Stimulated activated memory B cell treated with anti-CD40 and anti-IgM and Interleukin-4, amounts not matched to agents 10 μg/mL and 1 μg/mL and 100 μg/mL, for 72 hours (primary cell): ENCODE results near the gene FGFR4.
A peak's percentile ranks its signal among the peaks of the same experiment; 100 is the strongest.

Experiments used
- ATAC-seq: fragments of 150-1000 bp; cut with Tn5 transposase; 2 replicates; pipeline ENCODE4 v1.10.0; 2021
- H3K27ac Mint-ChIP-seq: one replicate; pipeline ENCODE4 v1.8.0; 2022; ENCODE audit warnings: mild to moderate bottlenecking, mixed read lengths
- H3K27me3 Mint-ChIP-seq: one replicate; pipeline ENCODE4 v1.8.0; 2022; ENCODE audit warnings: mixed read lengths
- H3K36me3 Mint-ChIP-seq: one replicate; pipeline ENCODE4 v1.8.0; 2022; ENCODE audit warnings: mixed read lengths
- H3K4me1 Mint-ChIP-seq: one replicate; pipeline ENCODE4 v1.8.0; 2022; ENCODE audit warnings: mixed read lengths
- H3K4me3 Mint-ChIP-seq: one replicate; pipeline ENCODE4 v1.8.0; 2022; ENCODE audit warnings: mild to moderate bottlenecking, moderate library complexity, mixed read lengths
- H3K9me3 Mint-ChIP-seq: one replicate; pipeline ENCODE4 v1.8.0; 2022; ENCODE audit warnings: mixed read lengths

Gene FGFR4

DNA sequence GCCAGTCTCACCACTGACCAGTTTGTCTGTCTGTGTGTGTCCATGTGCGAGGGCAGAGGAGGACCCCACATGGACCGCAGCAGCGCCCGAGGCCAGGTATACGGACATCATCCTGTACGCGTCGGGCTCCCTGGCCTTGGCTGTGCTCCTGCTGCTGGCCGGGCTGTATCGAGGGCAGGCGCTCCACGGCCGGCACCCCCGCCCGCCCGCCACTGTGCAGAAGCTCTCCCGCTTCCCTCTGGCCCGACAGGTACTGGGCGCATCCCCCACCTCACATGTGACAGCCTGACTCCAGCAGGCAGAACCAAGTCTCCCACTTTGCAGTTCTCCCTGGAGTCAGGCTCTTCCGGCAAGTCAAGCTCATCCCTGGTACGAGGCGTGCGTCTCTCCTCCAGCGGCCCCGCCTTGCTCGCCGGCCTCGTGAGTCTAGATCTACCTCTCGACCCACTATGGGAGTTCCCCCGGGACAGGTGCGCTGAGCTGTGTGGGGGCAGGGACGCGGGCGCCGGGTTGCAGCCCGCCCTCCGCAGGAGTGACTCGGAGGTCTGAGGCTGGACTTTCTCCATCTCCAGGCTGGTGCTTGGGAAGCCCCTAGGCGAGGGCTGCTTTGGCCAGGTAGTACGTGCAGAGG lies 6.5 kb downstream of the FGFR4 start:
- Mint-ChIP-seq H3K36me3 (no peaks in the 10 kb centered on the region), H3K9me3 (no peaks in the 10 kb centered on the region), H3K4me3 (no peak overlapping the region), H3K4me1 (no peaks in the 10 kb centered on the region), H3K27me3 (no peaks in the 10 kb centered on the region), H3K27ac (no peak overlapping the region)
- no peak for ATAC-seq

DNA sequence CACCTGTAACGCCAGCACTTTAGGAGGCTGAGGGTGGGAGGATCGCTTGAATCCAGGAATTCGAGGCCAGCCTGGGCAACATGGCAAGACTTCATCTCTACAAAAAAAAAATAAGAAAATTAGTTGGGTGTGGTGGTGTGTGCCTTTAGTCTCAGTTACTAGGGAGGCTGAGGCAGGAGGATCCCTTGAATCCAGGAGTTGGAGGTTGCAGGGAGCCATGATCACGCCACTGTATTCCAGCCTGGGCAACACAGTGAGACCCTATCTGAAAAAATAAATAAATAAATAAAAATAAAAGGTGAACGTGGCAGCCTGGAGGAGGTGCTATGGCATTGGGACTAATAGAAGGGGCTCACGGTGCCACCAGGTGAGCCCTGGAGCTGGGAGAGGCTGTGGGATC lies 7.1 kb downstream of the FGFR4 start:
- no peak overlapping the region for H3K27ac Mint-ChIP-seq
- H3K9me3 Mint-ChIP-seq = no peaks in the 10 kb centered on the region
- no peak for ATAC-seq
- no peak overlapping the region for H3K4me3 Mint-ChIP-seq
- no peaks in the 10 kb centered on the region for H3K27me3 Mint-ChIP-seq
- H3K36me3 Mint-ChIP-seq = no peaks in the 10 kb centered on the region
- H3K4me1 Mint-ChIP-seq = no peaks in the 10 kb centered on the region

- no peaks in the 10 kb centered on the region for H3K36me3 Mint-ChIP-seq
- no peak overlapping the region for H3K27ac Mint-ChIP-seq
- no peak for ATAC-seq
Observed at GRCh38 chr5:177094224-177095087, 7.7 kb downstream of the FGFR4 start.

GRCh38 chr5:177095088-177095669 lies 8.5 kb downstream of the FGFR4 start:
- Mint-ChIP-seq H3K9me3 (no peaks in the 10 kb centered on the region), H3K27ac (no peak overlapping the region), H3K36me3 (no peaks in the 10 kb centered on the region), H3K27me3 (peaks cover 9% of the 10 kb centered on the region), H3K4me1 (peaks cover 8% of the 10 kb centered on the region), H3K4me3 (no peak overlapping the region)
- ATAC-seq = no peak

More at GRCh38 chr5:177094224-177095087, 7.7 kb downstream of the FGFR4 start:
- H3K9me3 Mint-ChIP-seq = no peaks in the 10 kb centered on the region
- H3K27me3 Mint-ChIP-seq = peaks cover 2% of the 10 kb centered on the region
- H3K4me1 Mint-ChIP-seq = peaks cover under 1% of the 10 kb centered on the region
- H3K4me3 Mint-ChIP-seq = no peak overlapping the region

DNA sequence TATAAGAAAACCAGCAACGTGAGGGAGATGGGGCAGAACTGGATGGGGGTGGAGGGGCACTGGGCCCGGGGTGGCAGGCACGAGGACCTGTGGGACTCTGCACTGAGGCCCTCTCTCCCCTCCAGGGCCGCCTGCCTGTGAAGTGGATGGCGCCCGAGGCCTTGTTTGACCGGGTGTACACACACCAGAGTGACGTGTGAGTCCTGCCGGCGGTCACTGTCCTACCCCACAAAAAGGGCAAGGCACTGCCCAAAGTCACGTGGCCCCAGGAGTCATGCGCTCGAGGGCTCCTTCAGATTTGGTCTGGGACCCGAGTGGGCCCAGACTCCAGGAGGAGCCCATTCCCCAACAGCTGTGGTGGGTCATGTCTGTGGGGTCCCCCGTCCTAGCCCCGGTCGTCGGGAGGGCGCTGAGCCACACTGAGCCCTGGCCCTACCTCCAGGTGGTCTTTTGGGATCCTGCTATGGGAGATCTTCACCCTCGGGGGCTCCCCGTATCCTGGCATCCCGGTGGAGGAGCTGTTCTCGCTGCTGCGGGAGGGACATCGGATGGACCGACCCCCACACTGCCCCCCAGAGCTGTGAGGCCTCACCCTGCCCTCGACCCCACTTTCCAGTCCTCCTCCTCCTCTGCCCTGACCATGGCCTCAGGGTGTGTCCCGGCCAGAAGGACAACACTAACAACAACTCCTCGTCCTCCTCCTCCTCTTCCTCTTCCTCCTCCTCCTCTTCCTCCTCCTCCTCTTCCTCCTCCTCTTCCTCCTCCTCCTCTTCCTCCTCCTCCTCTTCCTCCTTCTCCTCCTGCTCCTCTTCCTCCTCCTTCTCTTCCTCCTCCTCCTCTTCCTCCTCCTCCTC lies 9.7 kb downstream of the FGFR4 start:
- Mint-ChIP-seq H3K4me3 (no peak overlapping the region), H3K27me3 (peaks cover 21% of the 10 kb centered on the region), H3K36me3 (no peaks in the 10 kb centered on the region), H3K27ac (no peak overlapping the region), H3K4me1 (peaks cover 9% of the 10 kb centered on the region), H3K9me3 (no peaks in the 10 kb centered on the region)
- peak; percentile 22 for ATAC-seq

DNA sequence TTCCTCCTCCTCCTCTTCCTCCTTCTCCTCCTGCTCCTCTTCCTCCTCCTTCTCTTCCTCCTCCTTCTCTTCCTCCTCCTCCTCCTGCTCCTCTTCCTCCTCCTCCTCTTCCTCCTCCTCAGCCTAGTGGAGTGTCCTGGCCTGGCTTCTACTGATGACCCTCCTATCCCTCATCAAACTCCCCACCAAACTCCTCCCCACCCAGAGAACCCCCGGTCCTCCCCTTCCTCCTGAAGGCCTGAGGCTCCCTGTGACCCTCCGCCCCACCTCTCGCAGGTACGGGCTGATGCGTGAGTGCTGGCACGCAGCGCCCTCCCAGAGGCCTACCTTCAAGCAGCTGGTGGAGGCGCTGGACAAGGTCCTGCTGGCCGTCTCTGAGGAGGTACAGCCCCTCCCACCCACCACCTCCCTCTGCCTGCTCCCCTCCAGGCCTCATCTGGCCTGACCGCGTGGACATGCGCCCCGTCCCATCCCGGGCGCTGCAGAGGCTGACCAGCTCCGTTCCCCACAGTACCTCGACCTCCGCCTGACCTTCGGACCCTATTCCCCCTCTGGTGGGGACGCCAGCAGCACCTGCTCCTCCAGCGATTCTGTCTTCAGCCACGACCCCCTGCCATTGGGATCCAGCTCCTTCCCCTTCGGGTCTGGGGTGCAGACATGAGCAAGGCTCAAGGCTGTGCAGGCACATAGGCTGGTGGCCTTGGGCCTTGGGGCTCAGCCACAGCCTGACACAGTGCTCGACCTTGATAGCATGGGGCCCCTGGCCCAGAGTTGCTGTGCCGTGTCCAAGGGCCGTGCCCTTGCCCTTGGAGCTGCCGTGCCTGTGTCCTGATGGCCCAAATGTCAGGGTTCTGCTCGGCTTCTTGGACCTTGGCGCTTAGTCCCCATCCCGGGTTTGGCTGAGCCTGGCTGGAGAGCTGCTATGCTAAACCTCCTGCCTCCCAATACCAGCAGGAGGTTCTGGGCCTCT lies 10.6 kb downstream of the FGFR4 start:
- Mint-ChIP-seq H3K4me1 (peaks cover 9% of the 10 kb centered on the region), H3K27me3 (peaks cover 26% of the 10 kb centered on the region), H3K36me3 (no peaks in the 10 kb centered on the region), H3K27ac (no peak overlapping the region), H3K4me3 (no peak overlapping the region), H3K9me3 (no peaks in the 10 kb centered on the region)
- ATAC-seq = no peak

DNA sequence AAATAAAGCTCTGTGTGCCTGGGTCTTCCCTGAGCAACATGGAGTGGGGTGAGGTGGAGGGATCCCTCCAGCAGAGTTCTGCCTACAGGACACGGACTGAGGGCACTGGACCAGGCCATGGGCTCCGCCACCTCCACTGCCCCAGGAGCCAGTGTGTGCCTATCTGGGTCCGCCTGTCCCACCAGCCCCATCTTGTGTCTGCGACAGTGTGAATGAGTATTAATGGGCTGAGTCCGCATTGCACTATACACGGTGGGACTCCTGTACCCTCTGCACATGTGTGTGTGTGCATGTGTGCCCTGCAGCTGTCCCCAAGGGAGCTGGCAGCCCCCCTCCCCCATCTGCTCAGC lies 11.4 kb downstream of the FGFR4 start:
- ATAC-seq = no peak
- H3K27me3 Mint-ChIP-seq = peaks cover 30% of the 10 kb centered on the region
- no peak overlapping the region for H3K27ac Mint-ChIP-seq
- no peaks in the 10 kb centered on the region for H3K9me3 Mint-ChIP-seq
- no peak overlapping the region for H3K4me3 Mint-ChIP-seq
- no peaks in the 10 kb centered on the region for H3K36me3 Mint-ChIP-seq
- H3K4me1 Mint-ChIP-seq = peaks cover 9% of the 10 kb centered on the region

DNA sequence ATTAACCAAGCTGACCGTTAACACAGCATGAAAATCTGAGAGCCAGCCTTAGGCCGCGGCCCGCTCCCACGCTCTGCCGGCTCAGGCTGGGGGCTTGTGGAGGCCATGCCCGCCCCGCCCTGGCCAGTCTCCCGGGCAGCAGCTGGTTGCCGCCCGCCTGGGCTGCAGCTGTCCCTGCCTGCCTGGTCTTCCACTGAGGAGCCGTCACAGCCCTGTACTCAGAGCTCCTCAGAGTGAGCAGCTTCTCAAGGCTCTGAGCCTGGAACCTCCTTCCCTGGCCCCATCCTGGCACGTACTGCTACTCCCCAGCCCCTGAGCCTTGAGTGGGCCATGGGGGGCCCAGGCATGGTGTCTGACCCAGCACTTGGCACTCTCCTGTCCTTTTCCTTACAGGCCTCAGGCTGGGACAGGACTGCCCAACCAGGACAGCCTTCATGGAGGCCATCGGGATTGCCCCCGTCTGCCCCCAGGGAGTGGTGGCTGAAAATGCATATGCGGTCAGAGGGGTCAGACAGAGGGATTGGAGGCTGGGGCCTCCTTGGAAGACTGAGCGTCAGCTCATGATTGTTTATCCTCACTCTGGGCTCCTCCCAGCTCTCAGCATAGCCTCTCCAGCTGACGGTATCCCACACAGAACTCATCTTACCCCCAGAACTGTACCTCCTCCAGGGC lies 11.9 kb downstream of the FGFR4 start:
- no peak for ATAC-seq
- no peak overlapping the region for H3K4me3 Mint-ChIP-seq
- H3K9me3 Mint-ChIP-seq = no peaks in the 10 kb centered on the region
- no peaks in the 10 kb centered on the region for H3K36me3 Mint-ChIP-seq
- H3K27ac Mint-ChIP-seq = no peak overlapping the region
- H3K27me3 Mint-ChIP-seq = peaks cover 35% of the 10 kb centered on the region
- H3K4me1 Mint-ChIP-seq = peaks cover 9% of the 10 kb centered on the region

GRCh38 chr5:177099422-177100093 lies 12.8 kb downstream of the FGFR4 start:
- H3K36me3 Mint-ChIP-seq = no peaks in the 10 kb centered on the region
- H3K27me3 Mint-ChIP-seq = peaks cover 44% of the 10 kb centered on the region
- peaks cover 9% of the 10 kb centered on the region for H3K4me1 Mint-ChIP-seq
- ATAC-seq = no peak
- no peak overlapping the region for H3K4me3 Mint-ChIP-seq
- H3K9me3 Mint-ChIP-seq = no peaks in the 10 kb centered on the region
- H3K27ac Mint-ChIP-seq = peak overlapping the region; percentile 5

DNA sequence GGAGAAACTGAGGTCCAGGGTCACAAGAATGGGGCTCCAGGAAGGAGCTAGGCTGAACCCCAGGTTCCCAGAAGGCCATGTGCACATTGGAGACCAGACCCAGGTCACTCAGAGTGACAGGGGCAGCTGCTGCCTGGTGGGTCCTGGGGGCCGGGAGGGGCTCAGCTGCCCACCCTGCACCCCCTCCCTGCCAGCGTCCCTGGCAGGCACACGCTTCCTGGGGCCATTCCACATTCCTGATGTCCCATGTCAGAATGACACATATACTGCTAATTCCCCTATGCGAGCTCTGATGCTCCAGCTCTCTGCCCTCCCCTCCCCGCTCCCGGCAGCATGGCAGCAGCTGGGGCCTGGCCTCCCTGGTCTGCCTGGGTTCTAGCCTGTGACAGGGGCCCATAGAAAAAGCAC lies 14.0 kb downstream of the FGFR4 start:
- Mint-ChIP-seq H3K27me3 (peaks cover 47% of the 10 kb centered on the region), H3K36me3 (no peaks in the 10 kb centered on the region), H3K4me3 (no peak overlapping the region), H3K4me1 (peaks cover 9% of the 10 kb centered on the region), H3K27ac (no peak overlapping the region), H3K9me3 (no peaks in the 10 kb centered on the region)
- ATAC-seq = no peak

DNA sequence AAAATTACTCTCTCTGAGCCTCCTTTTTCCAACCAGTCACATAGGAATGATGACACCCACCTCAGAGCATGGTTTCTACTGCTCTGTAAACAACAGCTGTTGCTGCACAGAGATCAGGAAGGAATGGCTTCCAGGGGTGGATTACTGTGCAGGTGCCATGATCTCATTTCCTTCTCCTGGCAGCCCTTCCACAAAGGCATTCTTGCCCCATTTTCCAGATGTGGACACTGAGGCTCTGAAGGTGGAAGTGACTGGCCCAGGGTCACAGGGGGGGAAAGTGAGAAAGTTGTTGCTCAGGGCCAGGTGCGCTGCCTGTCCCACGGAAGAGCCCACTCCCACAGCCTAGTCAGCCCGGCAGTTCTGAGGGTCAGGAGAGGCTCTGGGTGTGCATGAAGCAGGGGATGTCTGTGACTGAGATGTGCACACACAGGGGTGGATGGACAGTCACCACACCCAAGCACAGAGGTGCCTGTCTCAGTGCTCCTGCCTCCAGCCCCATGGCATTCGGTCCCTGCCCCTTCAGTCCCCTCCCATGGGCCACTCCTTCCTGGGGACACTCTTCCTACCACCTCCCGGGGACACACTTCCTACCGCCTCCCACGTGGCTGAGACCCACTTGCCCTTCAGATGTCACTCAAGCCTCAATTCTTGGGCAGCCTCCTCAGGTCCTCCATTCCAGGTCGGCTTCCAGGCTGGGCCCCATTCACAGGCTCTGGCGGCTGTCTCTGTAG lies 17.0 kb downstream of the FGFR4 start:
- Mint-ChIP-seq H3K27me3 (peaks cover 55% of the 10 kb centered on the region), H3K36me3 (no peaks in the 10 kb centered on the region), H3K9me3 (no peaks in the 10 kb centered on the region), H3K4me3 (no peak overlapping the region), H3K4me1 (peaks cover 9% of the 10 kb centered on the region), H3K27ac (no peak overlapping the region)
- ATAC-seq = no peak

- Mint-ChIP-seq H3K27ac (no peak overlapping the region), H3K36me3 (no peaks in the 10 kb centered on the region), H3K4me1 (no peaks in the 10 kb centered on the region), H3K4me3 (no peak overlapping the region), H3K9me3 (no peaks in the 10 kb centered on the region), H3K27me3 (peaks cover 39% of the 10 kb centered on the region)
- ATAC-seq = no peak
Observed at GRCh38 chr5:177105691-177106476, 19.2 kb downstream of the FGFR4 start.
